ENCODE data around the gene RSRP1. TPM values are rescaled to one million over a fixed set of nuclear protein-coding genes. Genes with fewer than 3 reads are reported as not detected.

Gene RSRP1
- total RNA-seq, 1 donor, result 102 TPM

GRCh38 chr1:25232866-25233784, 14.1 kb downstream of the RSRP1 start:
- DNase-seq (ENCODE audit: insufficient read length, low spot score, missing footprints), result peak; percentile 94
- Histone ChIP-seq H3K9me3 (ENCODE audit: low read depth, low read length) (no peaks in the 10 kb centered on the region), H4K20me1 (ENCODE audit: insufficient read depth, low read length) (peaks cover 4% of the 10 kb centered on the region), H3K27me3 (ENCODE audit: insufficient read depth, low read length) (no peaks in the 10 kb centered on the region), H3K4me1 (ENCODE audit: insufficient read depth, low read length) (peaks cover 27% of the 10 kb centered on the region), H2AFZ (ENCODE audit: low read length) (peak overlapping the region; percentile 83), H3K4me3 (ENCODE audit: insufficient read depth, low read length) (peak overlapping the region; percentile 91), H3K27ac (ENCODE audit: low read depth, low read length) (peak overlapping the region; percentile 89), H3K79me2 (ENCODE audit: insufficient read depth, low read length) (peaks cover 49% of the 10 kb centered on the region), H3K4me2 (ENCODE audit: insufficient read depth, low read length) (peak overlapping the region; percentile 91), H3K36me3 (ENCODE audit: insufficient read depth, low read length) (peaks cover 14% of the 10 kb centered on the region)
- no peak for TF ChIP-seq CTCF (IDR thresholded peaks at IDR 0.05; ENCODE audit: extremely low read depth, low read depth, low read length)

GRCh38 chr1:25232027-25232865, 15.0 kb downstream of the RSRP1 start, which contains the start of gene SYF2:
Gene SYF2 (minus strand): TSS chr1:25232502. CDS start chr1:25232467, 35 bp downstream.
- TF ChIP-seq CTCF (IDR thresholded peaks at IDR 0.05; ENCODE audit: extremely low read depth, low read depth, low read length), result no peak
- peak; percentile 95 for DNase-seq (ENCODE audit: insufficient read length, low spot score, missing footprints)
- peak within 1 kb of the TSS; percentile 91 for H3K4me3 ChIP-seq (ENCODE audit: insufficient read depth, low read length)
- peaks cover 21% of the 10 kb centered on the region for H3K4me1 ChIP-seq (ENCODE audit: insufficient read depth, low read length)
- peaks cover 4% of the 10 kb centered on the region for H4K20me1 ChIP-seq (ENCODE audit: insufficient read depth, low read length)
- H3K9me3 ChIP-seq (ENCODE audit: low read depth, low read length), result no peaks in the 10 kb centered on the region
- peak within 1 kb of the TSS; percentile 83 for H2AFZ ChIP-seq (ENCODE audit: low read length)
- peaks cover 44% of the 10 kb centered on the region for H3K79me2 ChIP-seq (ENCODE audit: insufficient read depth, low read length)
- peak within 1 kb of the TSS; percentile 89 for H3K27ac ChIP-seq (ENCODE audit: low read depth, low read length)
- H3K4me2 ChIP-seq (ENCODE audit: insufficient read depth, low read length), result peak within 1 kb of the TSS; percentile 91
- H3K27me3 ChIP-seq (ENCODE audit: insufficient read depth, low read length), result no peaks in the 10 kb centered on the region
- H3K36me3 ChIP-seq (ENCODE audit: insufficient read depth, low read length), result peaks cover 22% of the 10 kb centered on the region

GRCh38 chr1:25223471-25223870, 23.8 kb downstream of the RSRP1 start:
- no peaks in the 10 kb centered on the region for H3K4me1 ChIP-seq (ENCODE audit: insufficient read depth, low read length)
- no peaks in the 10 kb centered on the region for H3K27me3 ChIP-seq (ENCODE audit: insufficient read depth, low read length)
- peaks cover 3% of the 10 kb centered on the region for H3K79me2 ChIP-seq (ENCODE audit: insufficient read depth, low read length)
- DNase-seq (ENCODE audit: insufficient read length, low spot score, missing footprints), result no peak
- H3K4me3 ChIP-seq (ENCODE audit: insufficient read depth, low read length), result no peak overlapping the region
- no peak overlapping the region for H3K4me2 ChIP-seq (ENCODE audit: insufficient read depth, low read length)
- no peaks in the 10 kb centered on the region for H3K9me3 ChIP-seq (ENCODE audit: low read depth, low read length)
- no peaks in the 10 kb centered on the region for H4K20me1 ChIP-seq (ENCODE audit: insufficient read depth, low read length)
- no peak overlapping the region for H2AFZ ChIP-seq (ENCODE audit: low read length)
- H3K36me3 ChIP-seq (ENCODE audit: insufficient read depth, low read length), result peaks cover 64% of the 10 kb centered on the region
- no peak for TF ChIP-seq CTCF (IDR thresholded peaks at IDR 0.05; ENCODE audit: extremely low read depth, low read depth, low read length)
- no peak overlapping the region for H3K27ac ChIP-seq (ENCODE audit: low read depth, low read length)
